HG03060 (cell line): ENCODE results near the gene CLMP.
"Not testable (repeated sequence)": the region's sequence is repeated elsewhere in the genome, so short reads cannot be mapped to it uniquely, and the experiment has no call there.

Source experiments
- ATAC-seq: cut with Tn5 transposase; IDR thresholded peaks from one replicate; pipeline ENCODE4 v1.9.1; 2021; ENCODE audit warnings: low read depth, moderate number of reproducible peaks; ENCODE audit not compliant: unreplicated experiment

CLMP gene

GRCh38 chr11:123093739-123094138 lies 101.3 kb downstream of the CLMP start:
- no peak for ATAC-seq

- ATAC-seq, result no peak
Observed at GRCh38 chr11:123091506-123091905, 103.5 kb downstream of the CLMP start.

GRCh38 chr11:123090168-123090567 lies 104.9 kb downstream of the CLMP start:
- not testable (repeated sequence) for ATAC-seq

GRCh38 chr11:123088896-123089295 lies 106.2 kb downstream of the CLMP start:
- not testable (repeated sequence) for ATAC-seq

- peak; percentile 57 for ATAC-seq
Observed at GRCh38 chr11:123087657-123088056, 107.4 kb downstream of the CLMP start.

GRCh38 chr11:123086305-123086704 lies 108.7 kb downstream of the CLMP start:
- no peak for ATAC-seq

GRCh38 chr11:123085497-123085896 lies 109.6 kb downstream of the CLMP start:
- ATAC-seq, result no peak

- no peak for ATAC-seq
Observed at GRCh38 chr11:123084454-123084853, 110.6 kb downstream of the CLMP start.

- ATAC-seq, result no peak
Observed at GRCh38 chr11:123083623-123084029, 111.4 kb downstream of the CLMP start.

GRCh38 chr11:123082977-123083376 lies 112.1 kb downstream of the CLMP start:
- ATAC-seq, result no peak

GRCh38 chr11:123080015-123080414 lies 115.0 kb downstream of the CLMP start:
- ATAC-seq, result no peak

GRCh38 chr11:123076484-123076883 lies 118.6 kb downstream of the CLMP start:
- ATAC-seq, result no peak

GRCh38 chr11:123073343-123074057 lies 121.5 kb downstream of the CLMP start:
- ATAC-seq, result no peak

- no peak for ATAC-seq
Observed at GRCh38 chr11:123072762-123073161, 122.3 kb downstream of the CLMP start.

GRCh38 chr11:123072332-123072761 lies 122.7 kb downstream of the CLMP start:
- ATAC-seq, result no peak

- ATAC-seq, result peak; percentile 40
Observed at GRCh38 chr11:123069908-123070821, 124.9 kb downstream of the CLMP start.

GRCh38 chr11:123065621-123066020 lies 129.4 kb downstream of the CLMP start:
- no peak for ATAC-seq

- no peak for ATAC-seq
Observed at GRCh38 chr11:123063826-123064657, 131.0 kb downstream of the CLMP start.

GRCh38 chr11:123062892-123063825 lies 131.9 kb downstream of the CLMP start:
- ATAC-seq, result no peak
